IPS-NIHi11 (cell line): Measurements from ENCODE around the gene MS4A10.
A peak's percentile ranks its signal among the peaks of the same experiment; 100 is the strongest.
"Not testable (repeated sequence)": the region's sequence is repeated elsewhere in the genome, so short reads cannot be mapped to it uniquely, and the experiment has no call there.

Source experiments
- DNase-seq: peaks from one replicate; pipeline ENCODE4 v3.0.0; 2012; ENCODE audit warnings: mixed read lengths, low spot score

Gene MS4A10

GRCh38 chr11:60785136-60785535, at the start of gene MS4A10:
MS4A10 (plus strand) TSS chr11:60785333; CDS start chr11:60790336, 5,003 bp downstream.
- DNase-seq, result no peak

- peak; percentile 68 for DNase-seq
These were observed 46.0 kb upstream of the MS4A10 start for GRCh38 chr11:60739114-60739513.

GRCh38 chr11:60740573-60740972, 44.6 kb upstream of the MS4A10 start:
- DNase-seq, result no peak

GRCh38 chr11:60741421-60741820, 43.7 kb upstream of the MS4A10 start:
- no peak for DNase-seq

- DNase-seq, result no peak
These were observed 42.1 kb upstream of the MS4A10 start for GRCh38 chr11:60743058-60743457.

GRCh38 chr11:60744114-60744513, 41.0 kb upstream of the MS4A10 start:
- no peak for DNase-seq

- DNase-seq, result no peak
These were observed 37.7 kb upstream of the MS4A10 start for GRCh38 chr11:60747359-60747873.

GRCh38 chr11:60748225-60748624, 36.9 kb upstream of the MS4A10 start:
- DNase-seq, result no peak

- DNase-seq, result no peak
These were observed 36.3 kb upstream of the MS4A10 start for GRCh38 chr11:60748821-60749220.

GRCh38 chr11:60750911-60751310, 34.2 kb upstream of the MS4A10 start:
- no peak for DNase-seq

- no peak for DNase-seq
These were observed 31.8 kb upstream of the MS4A10 start for GRCh38 chr11:60753309-60753708.

GRCh38 chr11:60754887-60755286, 30.2 kb upstream of the MS4A10 start:
- DNase-seq, result no peak

- DNase-seq, result peak; percentile 67
These were observed 28.7 kb upstream of the MS4A10 start, which contains the start of gene MS4A15 for GRCh38 chr11:60756307-60757032. MS4A15 (plus strand) TSS chr11:60756867; CDS start chr11:60763734, 6,867 bp downstream.

- DNase-seq, result no peak
These were observed 27.8 kb upstream of the MS4A10 start for GRCh38 chr11:60757231-60757800.

GRCh38 chr11:60758671-60759070, 26.5 kb upstream of the MS4A10 start:
- DNase-seq, result not testable (repeated sequence)

GRCh38 chr11:60759438-60760225, 25.5 kb upstream of the MS4A10 start:
- not testable (repeated sequence) for DNase-seq

GRCh38 chr11:60761436-60762190, 23.5 kb upstream of the MS4A10 start:
- DNase-seq, result no peak

- DNase-seq, result peak; percentile 36
These were observed 22.1 kb upstream of the MS4A10 start for GRCh38 chr11:60762851-60763691.

- no peak for DNase-seq
These were observed 21.3 kb upstream of the MS4A10 start for GRCh38 chr11:60763692-60764369.

GRCh38 chr11:60764879-60765278, 20.3 kb upstream of the MS4A10 start:
- DNase-seq, result no peak
